Neuron (in vitro differentiated cells): Measurements from ENCODE around the gene ZNF208.
"Not testable (repeated sequence)": the region's sequence is repeated elsewhere in the genome, so short reads cannot be mapped to it uniquely, and the experiment has no call there.

ENCODE experiments used
- H2AFZ ChIP-seq: one replicate; pipeline ENCODE4 v1.6.1; 2013; ENCODE audit warnings: low read depth, mild to moderate bottlenecking, inconsistent platforms, low read length, moderate library complexity
- H3K27me3 ChIP-seq: one replicate; pipeline ENCODE4 v1.6.1; 2013; ENCODE audit warnings: low read length; ENCODE audit not compliant: insufficient read depth
- H3K36me3 ChIP-seq: one replicate; pipeline ENCODE4 v1.6.1; 2013; ENCODE audit warnings: low read length; ENCODE audit not compliant: insufficient read depth
- H3K4me1 ChIP-seq: one replicate; pipeline ENCODE4 v1.6.1; 2013; ENCODE audit warnings: low read length; ENCODE audit not compliant: insufficient read depth
- H3K4me3 ChIP-seq: 2 replicates; pipeline ENCODE4 v1.5.1; 2013; ENCODE audit warnings: mild to moderate bottlenecking, low read length, moderate library complexity
- H3K9me3 ChIP-seq: one replicate; pipeline ENCODE4 v1.6.1; 2013; ENCODE audit warnings: low read length

ZNF208 gene

DNA sequence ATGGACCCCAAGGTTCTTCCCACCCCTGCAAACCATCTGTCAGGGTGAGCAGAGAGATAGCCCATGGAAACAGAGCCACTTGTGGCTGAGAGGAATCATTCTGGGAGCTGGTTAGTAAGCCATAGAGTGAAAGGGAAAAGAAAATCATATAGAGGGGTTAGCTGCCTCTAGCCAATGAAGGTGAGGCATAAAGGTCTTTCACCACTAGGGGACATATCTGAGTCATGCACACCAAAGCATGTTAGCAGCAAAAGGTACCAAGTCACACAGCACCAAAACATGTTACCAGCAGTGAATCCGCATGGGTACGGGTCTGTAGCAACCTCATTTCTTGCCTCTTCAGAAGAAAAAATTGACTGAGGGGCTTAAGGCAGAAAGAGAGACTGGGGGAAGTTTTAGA lies 98.1 kb downstream of the ZNF208 start:
- no peak overlapping the region for H2AFZ ChIP-seq
- no peaks in the 10 kb centered on the region for H3K4me1 ChIP-seq
- H3K9me3 ChIP-seq = peaks cover 2% of the 10 kb centered on the region
- no peaks in the 10 kb centered on the region for H3K36me3 ChIP-seq
- H3K27me3 ChIP-seq = no peaks in the 10 kb centered on the region
- no peak overlapping the region for H3K4me3 ChIP-seq

DNA sequence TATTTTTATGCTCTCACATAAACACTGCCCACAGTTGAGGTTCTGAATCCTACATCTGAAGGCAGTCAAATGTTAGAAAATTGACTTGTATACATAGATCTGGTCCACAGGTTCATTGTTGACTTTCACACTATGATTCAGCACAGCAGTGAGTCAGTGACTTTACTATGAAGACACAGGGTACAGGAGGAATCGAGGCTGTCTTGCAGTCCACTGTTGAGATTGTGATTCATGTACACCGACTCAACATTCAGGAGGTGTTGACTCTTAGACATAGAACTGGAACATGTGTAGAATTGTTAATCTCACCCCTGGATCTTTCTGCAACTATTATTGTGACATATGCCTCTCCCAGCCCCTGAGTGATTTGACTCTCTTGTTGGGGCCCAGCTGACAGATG lies 100.4 kb downstream of the ZNF208 start:
- H3K4me3 ChIP-seq = no peak overlapping the region
- no peaks in the 10 kb centered on the region for H3K4me1 ChIP-seq
- no peaks in the 10 kb centered on the region for H3K27me3 ChIP-seq
- peaks cover under 1% of the 10 kb centered on the region for H3K9me3 ChIP-seq
- no peaks in the 10 kb centered on the region for H3K36me3 ChIP-seq
- H2AFZ ChIP-seq = no peak overlapping the region

DNA sequence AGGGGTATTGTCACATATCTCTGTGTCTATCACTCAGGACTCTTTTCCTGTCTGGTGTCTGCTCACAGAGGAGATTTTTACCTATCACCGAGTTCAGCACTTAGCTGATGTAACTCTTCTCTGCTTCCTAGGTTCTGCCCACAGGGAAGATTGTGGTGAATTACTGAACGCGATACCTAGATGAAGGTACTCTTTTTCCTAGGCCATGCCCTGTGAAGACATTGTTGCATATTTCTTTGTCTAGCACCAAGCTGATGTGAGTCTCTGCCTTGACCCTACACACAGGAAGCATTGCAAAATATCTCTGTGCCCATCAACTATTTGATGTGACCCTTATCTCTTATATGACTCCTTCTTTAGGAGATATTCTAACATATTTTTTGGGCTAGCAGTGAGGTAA lies 102.7 kb downstream of the ZNF208 start:
- Histone ChIP-seq H3K27me3 (no peaks in the 10 kb centered on the region), H2AFZ (no peak overlapping the region), H3K36me3 (no peaks in the 10 kb centered on the region), H3K4me3 (no peak overlapping the region), H3K4me1 (no peaks in the 10 kb centered on the region), H3K9me3 (no peaks in the 10 kb centered on the region)

DNA sequence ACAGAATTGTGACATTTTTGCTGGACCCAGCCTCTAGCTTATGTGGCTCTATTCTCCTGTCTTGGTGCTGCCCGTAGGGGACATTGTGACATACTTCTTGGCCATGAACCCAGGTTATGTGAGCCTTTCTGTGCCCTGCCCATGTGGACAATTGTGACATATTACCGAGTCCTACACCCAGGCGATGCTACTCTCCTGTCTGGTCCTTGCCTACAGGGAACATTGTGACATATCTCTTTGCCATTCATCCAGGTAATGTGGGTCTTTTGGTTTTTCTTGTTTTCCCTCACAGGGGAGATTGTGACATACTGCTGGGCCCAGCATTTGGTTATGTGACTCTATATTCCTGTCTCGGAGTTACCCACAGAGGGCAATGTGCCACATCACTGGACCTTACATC lies 103.2 kb downstream of the ZNF208 start:
- Histone ChIP-seq H3K4me3 (no peak overlapping the region), H2AFZ (no peak overlapping the region), H3K4me1 (no peaks in the 10 kb centered on the region), H3K36me3 (no peaks in the 10 kb centered on the region), H3K27me3 (no peaks in the 10 kb centered on the region), H3K9me3 (no peaks in the 10 kb centered on the region)

DNA sequence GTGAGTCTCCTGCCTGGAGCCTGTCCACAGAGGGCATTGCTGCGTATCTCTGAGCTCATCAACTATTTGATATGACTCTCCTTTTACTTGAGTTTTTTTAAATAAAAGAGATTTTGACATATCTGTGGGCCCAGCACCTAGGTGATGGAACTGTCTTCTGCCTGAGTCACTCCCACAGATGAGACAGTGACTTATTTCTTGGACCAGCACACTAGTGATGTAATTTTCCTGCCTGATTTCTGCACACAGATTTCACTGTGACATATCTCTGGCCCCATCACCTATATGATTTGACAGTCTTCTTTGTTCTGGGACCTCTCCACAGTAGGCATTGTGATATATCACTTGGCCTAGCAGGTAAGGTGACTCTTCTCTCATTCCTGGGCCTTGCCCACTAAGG lies 108.2 kb downstream of the ZNF208 start:
- Histone ChIP-seq H3K36me3 (no peaks in the 10 kb centered on the region), H3K4me3 (no peak overlapping the region), H3K4me1 (no peaks in the 10 kb centered on the region), H3K27me3 (no peaks in the 10 kb centered on the region), H3K9me3 (no peaks in the 10 kb centered on the region), H2AFZ (no peak overlapping the region)

DNA sequence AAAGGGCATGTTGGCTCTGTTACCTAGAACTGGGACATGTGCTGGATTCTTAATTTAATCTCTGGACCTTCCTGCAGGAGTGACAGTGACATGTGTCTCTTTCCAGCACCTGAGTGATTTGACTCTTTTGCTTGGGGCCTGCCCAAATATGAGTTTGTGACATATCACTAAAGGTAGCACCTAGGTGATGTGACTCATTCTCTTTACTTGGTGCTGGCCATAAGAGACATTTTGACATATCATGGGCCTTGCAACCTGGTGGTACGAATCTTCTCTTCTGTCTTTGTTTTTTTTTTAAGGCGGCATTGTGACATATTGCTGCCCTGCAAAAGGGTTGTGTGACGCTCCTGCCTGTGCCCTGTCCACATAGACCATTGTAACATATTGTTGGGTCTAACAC lies 108.9 kb downstream of the ZNF208 start:
- no peaks in the 10 kb centered on the region for H3K9me3 ChIP-seq
- no peaks in the 10 kb centered on the region for H3K27me3 ChIP-seq
- no peak overlapping the region for H2AFZ ChIP-seq
- H3K36me3 ChIP-seq = no peaks in the 10 kb centered on the region
- no peaks in the 10 kb centered on the region for H3K4me1 ChIP-seq
- no peak overlapping the region for H3K4me3 ChIP-seq

DNA sequence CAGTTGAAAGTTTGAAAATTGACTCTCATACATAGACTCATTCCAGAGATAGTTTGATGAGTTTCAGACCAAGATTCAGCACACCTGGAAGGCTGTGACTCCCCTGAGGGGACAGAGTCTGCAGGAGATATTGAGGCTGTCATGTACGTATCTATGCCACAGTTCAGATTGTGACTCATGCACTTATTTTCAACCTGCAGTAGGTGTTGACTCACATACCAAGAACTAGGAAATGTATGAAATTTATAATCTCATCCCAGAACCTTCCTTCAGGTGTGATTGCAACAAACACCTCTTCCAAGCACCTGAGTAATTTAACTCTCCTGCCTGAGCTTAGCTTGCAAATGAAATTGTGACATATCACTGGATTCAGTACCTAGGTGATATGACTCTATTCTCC lies 110.3 kb downstream of the ZNF208 start:
- no peaks in the 10 kb centered on the region for H3K9me3 ChIP-seq
- H3K4me3 ChIP-seq = no peak overlapping the region
- H3K4me1 ChIP-seq = no peaks in the 10 kb centered on the region

DNA sequence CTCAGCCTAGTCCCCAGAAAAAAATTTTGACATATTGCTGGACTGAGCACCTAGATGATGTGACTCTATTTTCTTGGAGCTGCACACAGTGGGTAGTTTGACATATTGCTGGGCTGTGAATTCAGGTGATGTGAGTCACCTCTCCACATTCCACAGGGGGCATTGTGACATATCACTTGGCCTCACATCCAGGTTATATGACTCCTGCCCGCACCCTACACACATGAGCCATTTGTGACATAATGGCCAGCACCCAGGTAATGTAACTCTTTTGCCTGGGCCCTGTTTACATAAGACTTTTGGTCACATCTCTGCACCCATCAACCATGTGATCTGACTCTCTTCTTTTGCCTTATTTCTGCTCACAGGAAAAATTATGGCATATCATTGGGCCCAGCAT lies 119.7 kb downstream of the ZNF208 start:
- Histone ChIP-seq H3K4me1 (no peaks in the 10 kb centered on the region), H2AFZ (no peak overlapping the region), H3K27me3 (no peaks in the 10 kb centered on the region), H3K4me3 (no peak overlapping the region), H3K36me3 (no peaks in the 10 kb centered on the region), H3K9me3 (no peaks in the 10 kb centered on the region)

More for the DNA sequence above, 110.3 kb downstream of the ZNF208 start:
- no peaks in the 10 kb centered on the region for H3K27me3 ChIP-seq
- no peaks in the 10 kb centered on the region for H3K36me3 ChIP-seq
- H2AFZ ChIP-seq = no peak overlapping the region

DNA sequence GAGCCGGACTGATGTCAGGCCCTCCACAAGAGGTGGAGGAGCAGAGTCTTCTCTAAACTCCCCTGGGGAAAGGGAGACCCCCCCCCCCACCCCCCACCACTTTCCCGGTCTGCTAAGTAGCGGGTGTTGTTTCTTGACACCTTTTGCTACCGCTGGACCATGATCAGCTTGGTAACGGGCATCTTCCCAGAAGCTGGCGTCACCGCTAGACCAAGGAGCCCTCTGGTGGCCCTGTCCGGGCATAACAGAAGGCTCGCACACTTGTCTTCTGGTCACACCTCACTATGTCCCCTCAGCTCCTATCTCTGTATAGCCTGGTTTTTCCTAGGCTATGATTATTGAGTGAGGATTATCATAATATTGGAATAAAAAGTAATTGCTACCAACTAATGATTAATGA lies 120.7 kb downstream of the ZNF208 start:
- not testable (repeated sequence) for H3K36me3 ChIP-seq, H3K9me3 ChIP-seq, H3K4me1 ChIP-seq

DNA sequence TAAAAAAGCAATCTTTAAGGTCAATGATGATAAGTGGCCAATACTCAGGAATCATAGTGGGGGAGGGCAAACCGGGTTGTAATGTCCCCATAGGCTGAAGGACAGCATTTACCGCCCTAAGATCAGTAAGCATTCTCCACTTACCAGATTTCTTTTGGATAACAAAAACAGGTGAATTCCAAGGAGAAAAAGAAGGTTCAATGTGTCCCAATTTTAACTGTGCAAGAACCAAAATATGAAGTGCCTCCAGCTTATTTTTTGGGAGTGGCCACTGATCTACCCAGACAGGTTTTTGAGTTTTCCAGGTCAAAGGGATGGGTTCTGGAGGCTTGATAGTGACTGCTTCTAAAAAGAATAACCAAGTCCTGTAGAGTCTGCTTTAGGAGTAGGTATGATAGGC lies 125.2 kb downstream of the ZNF208 start:
- not testable (repeated sequence) for H3K4me1 ChIP-seq, H3K9me3 ChIP-seq, H2AFZ ChIP-seq, H3K4me3 ChIP-seq, H3K27me3 ChIP-seq, H3K36me3 ChIP-seq

More for the DNA sequence above, 120.7 kb downstream of the ZNF208 start:
- H2AFZ ChIP-seq, H3K27me3 ChIP-seq, H3K4me3 ChIP-seq: not testable (repeated sequence)

DNA sequence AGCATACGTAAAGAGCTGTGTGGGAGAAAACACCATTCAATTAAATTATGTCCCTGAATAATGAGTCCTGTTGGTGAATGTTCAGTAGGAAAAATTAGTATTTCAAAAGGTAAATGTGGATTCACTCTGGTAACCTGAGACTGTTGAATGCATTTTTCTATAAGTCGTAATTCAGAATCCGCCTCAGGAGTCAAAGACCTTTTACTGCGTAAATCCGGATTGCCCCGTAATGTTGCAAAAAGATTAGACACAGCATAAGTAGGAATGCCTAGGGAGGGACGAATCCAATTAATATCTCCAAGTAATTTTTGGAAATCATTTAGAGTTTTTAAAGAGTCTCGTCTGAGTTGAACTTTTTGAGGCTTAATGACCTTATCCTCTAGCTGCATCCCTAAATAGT lies 126.0 kb downstream of the ZNF208 start:
- H2AFZ ChIP-seq, H3K27me3 ChIP-seq, H3K9me3 ChIP-seq, H3K36me3 ChIP-seq, H3K4me1 ChIP-seq, H3K4me3 ChIP-seq: not testable (repeated sequence)

DNA sequence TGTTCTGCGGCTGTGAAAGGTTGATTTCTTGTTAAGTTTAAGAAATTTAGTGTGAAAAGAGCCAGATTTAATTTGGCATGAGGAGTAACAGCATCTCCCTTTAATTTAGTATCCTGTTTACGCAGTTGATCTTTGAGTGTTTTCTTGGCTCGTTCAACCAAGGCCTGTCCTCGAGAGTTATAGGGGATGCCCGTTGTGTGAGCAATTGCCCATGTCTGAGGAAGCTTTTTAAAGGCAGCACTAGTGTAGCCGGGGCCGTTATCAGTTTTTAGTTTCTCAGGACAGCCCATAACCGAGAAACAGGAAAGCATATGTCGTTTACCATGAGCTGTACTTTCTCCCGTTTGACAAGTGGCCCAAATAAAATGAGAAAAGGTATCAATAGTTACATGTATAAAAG lies 127.2 kb downstream of the ZNF208 start:
- Histone ChIP-seq H3K9me3 (no peaks in the 10 kb centered on the region), H3K4me1 (no peaks in the 10 kb centered on the region), H2AFZ (no peak overlapping the region), H3K36me3 (no peaks in the 10 kb centered on the region), H3K4me3 (no peak overlapping the region), H3K27me3 (no peaks in the 10 kb centered on the region)
